Stomach smooth muscle (tissue), 2 donors: ENCODE results near the gene ANXA7.

ENCODE experiments used
- H3K27ac ChIP-seq: one replicate; pipeline ENCODE4 v1.7.0; 2013; ENCODE audit warnings: mild to moderate bottlenecking, low read length, inconsistent platforms
- H3K27me3 ChIP-seq, 2 donors: one replicate each; pipeline ENCODE4 v1.7.0; 2013; ENCODE audit warnings: low read length in 2 of 2; ENCODE audit not compliant: insufficient read depth in 2 of 2, control insufficient read depth in 1 of 2
- H3K36me3 ChIP-seq, 2 donors: one replicate each; pipeline ENCODE4 v1.7.0; 2013; ENCODE audit warnings: low read length in 2 of 2; ENCODE audit not compliant: control insufficient read depth in 2 of 2, insufficient read depth in 2 of 2
- H3K4me1 ChIP-seq: one replicate; pipeline ENCODE4 v1.7.0; 2013; ENCODE audit warnings: low read length; ENCODE audit not compliant: control insufficient read depth, insufficient read depth
- H3K4me3 ChIP-seq, 2 donors: one replicate each; pipeline ENCODE4 v1.7.0; 2013; ENCODE audit warnings: low read length in 2 of 2
- H3K9ac ChIP-seq, 2 donors: one replicate each; pipeline ENCODE4 v1.7.0; 2013; ENCODE audit warnings: low read length in 2 of 2, mild to moderate bottlenecking in 1 of 2
- H3K9me3 ChIP-seq, 2 donors: one replicate each; pipeline ENCODE4 v1.7.0; 2013; ENCODE audit warnings: low read length in 2 of 2; ENCODE audit not compliant: control insufficient read depth in 2 of 2
- donor health status: healthy.
- donor health status: Pancreatic carcinoma.

Gene ANXA7

DNA sequence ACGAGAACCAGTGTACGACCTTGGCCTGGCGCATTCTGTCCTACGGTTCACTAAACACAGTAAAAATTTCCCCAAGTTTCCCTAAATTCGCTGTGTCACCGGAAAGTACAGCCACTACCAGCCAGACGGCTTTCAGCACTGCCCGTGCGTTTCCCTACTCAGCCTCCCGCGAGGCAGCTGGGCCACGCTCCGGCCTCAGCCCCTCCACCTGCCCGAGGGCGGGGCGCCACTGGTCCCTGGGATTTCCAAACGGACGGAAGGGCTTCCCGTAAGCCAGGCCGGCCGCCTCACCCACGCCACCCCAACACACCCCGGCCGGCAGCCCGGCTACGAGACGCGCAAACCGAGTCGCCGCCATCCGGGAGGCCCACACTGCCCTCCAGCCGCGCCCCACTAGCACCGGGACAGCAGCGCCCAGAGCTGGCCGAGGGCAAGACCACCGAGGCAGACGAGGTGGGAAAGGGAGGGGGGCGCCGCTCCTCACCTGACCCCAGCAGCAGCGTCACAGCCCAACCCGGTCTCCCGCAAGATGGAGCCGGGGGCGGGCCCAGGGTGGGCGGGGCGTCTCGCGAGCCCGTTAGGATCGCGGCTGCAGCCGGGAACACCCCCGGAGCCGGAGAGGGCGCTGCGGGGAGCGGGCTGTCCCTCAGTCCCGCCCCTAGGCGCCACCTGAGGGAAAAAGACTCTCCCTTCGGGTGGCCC lies at the start of gene ANXA7:
Gene ANXA7, minus strand, starts transcription at position 531 of the 702 bp plus-strand sequence. CDS start 13,202 bp downstream, outside the sequence.
- Histone ChIP-seq H3K4me1 (peaks cover 15% of the 10 kb centered on the region), H3K9ac (peak within 1 kb of the TSS; percentile 70 to 91), H3K27ac (peak within 1 kb of the TSS; percentile 92), H3K36me3 (no peaks in the 10 kb centered on the region), H3K27me3 (no peaks in the 10 kb centered on the region), H3K4me3 (peak within 1 kb of the TSS; percentile 93), H3K9me3 (no peaks in the 10 kb centered on the region)

DNA sequence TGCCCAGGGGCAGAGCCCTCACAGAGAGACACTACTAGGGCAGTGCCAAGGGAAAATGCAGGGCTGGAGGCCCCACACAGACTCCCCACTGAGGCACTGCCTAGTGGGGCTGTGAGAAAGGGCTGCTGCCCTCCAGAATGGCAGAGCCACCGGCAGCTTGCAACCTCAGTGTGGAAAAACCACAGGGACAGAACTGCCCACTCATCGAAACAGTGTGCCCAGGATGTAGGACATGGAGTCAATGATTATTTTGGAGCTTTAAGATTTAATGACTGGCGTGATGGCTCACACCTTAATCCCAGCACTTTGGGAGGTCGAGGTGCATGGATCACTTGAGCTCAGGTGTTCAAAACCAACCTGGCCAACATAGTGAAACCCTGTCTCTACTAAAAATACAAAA lies 47.0 kb upstream of the ANXA7 start:
- Histone ChIP-seq H3K27ac (no peak overlapping the region), H3K36me3 (peaks cover 3 to 9% of the 10 kb centered on the region in 2 donors), H3K27me3 (no peaks in the 10 kb centered on the region), H3K4me1 (no peaks in the 10 kb centered on the region), H3K4me3 (no peak overlapping the region), H3K9ac (no peak overlapping the region), H3K9me3 (no peaks in the 10 kb centered on the region)

- no peak overlapping the region for H3K9ac ChIP-seq
- no peak overlapping the region for H3K4me3 ChIP-seq
Measured at GRCh38 chr10:73459683-73460314, 45.9 kb upstream of the ANXA7 start.

DNA sequence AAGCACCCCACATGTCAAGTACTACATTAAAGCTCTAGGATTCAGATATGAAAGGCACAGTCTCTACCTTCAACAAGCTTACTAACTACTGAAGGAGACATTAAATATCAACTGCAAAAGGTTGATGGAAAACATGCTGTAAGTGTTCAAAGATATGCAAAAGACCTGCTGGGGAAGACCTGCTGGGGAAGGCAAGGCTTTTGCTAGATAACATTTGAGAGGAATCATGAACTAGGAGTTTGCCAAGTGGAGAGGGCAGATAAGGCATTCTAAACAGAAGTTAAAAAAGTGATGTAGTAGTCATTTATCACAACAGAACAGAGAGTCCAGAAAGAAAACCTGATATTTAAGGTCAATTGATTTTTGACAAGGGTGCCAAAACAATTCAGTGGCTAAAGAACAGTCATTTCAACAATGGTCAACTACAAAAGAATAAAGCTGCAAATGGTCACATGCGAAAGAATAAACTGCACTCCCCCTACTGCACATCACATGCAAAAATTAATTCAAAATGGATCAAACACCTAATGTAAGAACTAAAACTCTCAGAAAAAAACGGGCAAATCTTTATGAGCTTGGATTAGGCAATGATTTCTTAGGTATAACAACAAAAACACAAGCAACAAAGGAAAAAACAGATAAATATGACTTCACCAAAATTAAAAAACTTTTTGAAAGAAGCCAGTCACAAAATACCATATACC lies 42.5 kb upstream of the ANXA7 start:
- Histone ChIP-seq H3K27ac (no peak overlapping the region), H3K36me3 (peaks cover 0 to 6% of the 10 kb centered on the region in 2 donors), H3K4me3 (no peak overlapping the region), H3K4me1 (no peaks in the 10 kb centered on the region), H3K27me3 (no peaks in the 10 kb centered on the region), H3K9me3 (no peaks in the 10 kb centered on the region), H3K9ac (no peak overlapping the region)

More at GRCh38 chr10:73459683-73460314, 45.9 kb upstream of the ANXA7 start:
- Histone ChIP-seq H3K27ac (no peak overlapping the region), H3K36me3 (peaks cover 3% of the 10 kb centered on the region in 2 donors), H3K27me3 (no peaks in the 10 kb centered on the region), H3K9me3 (no peaks in the 10 kb centered on the region), H3K4me1 (no peaks in the 10 kb centered on the region)

GRCh38 chr10:73449113-73449512 lies 35.3 kb upstream of the ANXA7 start:
- Histone ChIP-seq H3K9me3 (no peaks in the 10 kb centered on the region), H3K27ac (no peak overlapping the region), H3K27me3 (no peaks in the 10 kb centered on the region), H3K9ac (no peak overlapping the region), H3K4me1 (no peaks in the 10 kb centered on the region), H3K4me3 (no peak overlapping the region), H3K36me3 (peaks cover 8 to 15% of the 10 kb centered on the region in 2 donors)

DNA sequence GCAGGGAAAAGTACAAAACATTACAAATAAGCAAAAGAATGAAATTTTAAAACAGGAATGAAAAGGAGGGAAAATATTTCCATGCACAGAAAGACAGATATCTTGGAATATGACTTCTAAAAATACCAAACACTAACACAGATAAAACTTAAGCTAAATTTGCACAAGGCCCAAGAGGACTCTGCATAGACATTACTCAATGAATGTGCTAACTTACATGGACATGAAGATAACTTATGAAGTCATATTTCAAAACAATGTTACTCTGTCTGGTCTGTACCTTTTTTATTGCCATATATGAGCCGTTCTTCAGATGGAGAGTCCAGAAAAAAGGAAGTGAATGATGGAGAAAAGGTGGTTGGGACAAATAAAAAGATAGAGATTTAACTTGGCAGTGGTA lies 34.5 kb upstream of the ANXA7 start:
- Histone ChIP-seq H3K36me3 (peaks cover 8 to 18% of the 10 kb centered on the region in 2 donors), H3K4me1 (no peaks in the 10 kb centered on the region), H3K27me3 (no peaks in the 10 kb centered on the region), H3K4me3 (no peak overlapping the region), H3K9me3 (no peaks in the 10 kb centered on the region), H3K27ac (no peak overlapping the region), H3K9ac (no peak overlapping the region)

DNA sequence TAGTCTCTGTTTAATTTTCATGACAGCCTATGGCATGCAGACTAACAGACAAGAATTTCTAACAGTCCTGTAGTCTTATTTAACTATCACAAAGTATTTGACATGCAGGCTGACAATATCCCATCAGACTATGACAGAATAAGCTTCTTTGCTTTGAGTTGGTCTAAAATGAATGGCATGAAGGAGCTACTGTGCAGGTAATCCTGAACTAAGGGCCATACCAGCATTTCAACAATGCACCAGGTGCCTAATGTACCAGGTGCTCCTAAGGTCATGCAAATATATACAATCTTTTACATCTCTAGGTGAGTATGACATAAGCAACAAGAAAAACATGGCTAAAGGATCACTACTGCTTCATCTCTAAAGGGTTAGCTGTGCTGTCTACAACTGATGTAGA lies 33.1 kb upstream of the ANXA7 start:
- Histone ChIP-seq H3K36me3 (peaks cover 8 to 15% of the 10 kb centered on the region in 2 donors), H3K9me3 (no peaks in the 10 kb centered on the region), H3K9ac (no peak overlapping the region), H3K4me1 (no peaks in the 10 kb centered on the region), H3K27ac (no peak overlapping the region), H3K27me3 (no peaks in the 10 kb centered on the region), H3K4me3 (no peak overlapping the region)

DNA sequence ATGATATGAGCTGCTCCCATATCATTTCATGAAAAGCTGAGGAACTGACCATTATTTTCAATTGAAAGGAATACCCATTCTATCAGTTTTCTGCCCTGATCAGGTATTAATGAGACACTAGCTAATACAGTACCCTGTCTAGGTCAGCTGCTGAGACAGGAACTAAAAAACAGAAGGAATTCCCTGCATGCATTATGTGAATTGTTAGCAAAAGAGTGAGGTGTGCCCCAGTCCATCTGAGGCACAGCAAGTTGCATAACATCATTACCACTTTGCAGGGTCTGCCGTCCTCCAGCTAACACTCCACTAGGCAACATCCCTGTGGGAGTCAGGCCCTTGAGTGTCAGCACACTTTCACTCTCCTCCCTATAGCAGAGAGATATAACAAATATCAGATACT lies 30.6 kb upstream of the ANXA7 start:
- H3K9ac ChIP-seq, result no peak overlapping the region
- H3K36me3 ChIP-seq, result peaks cover 8 to 22% of the 10 kb centered on the region in 2 donors
- no peaks in the 10 kb centered on the region for H3K27me3 ChIP-seq
- H3K9me3 ChIP-seq, result no peaks in the 10 kb centered on the region
- no peaks in the 10 kb centered on the region for H3K4me1 ChIP-seq
- H3K27ac ChIP-seq, result no peak overlapping the region
- no peak overlapping the region for H3K4me3 ChIP-seq

GRCh38 chr10:73439605-73440312 lies 25.9 kb upstream of the ANXA7 start:
- Histone ChIP-seq H3K4me3 (no peak overlapping the region), H3K36me3 (peaks cover 18 to 28% of the 10 kb centered on the region in 2 donors), H3K9ac (no peak overlapping the region), H3K27ac (no peak overlapping the region), H3K4me1 (no peaks in the 10 kb centered on the region), H3K9me3 (no peaks in the 10 kb centered on the region), H3K27me3 (no peaks in the 10 kb centered on the region)

- Histone ChIP-seq H3K9ac (no peak overlapping the region), H3K27me3 (no peaks in the 10 kb centered on the region), H3K4me1 (no peaks in the 10 kb centered on the region), H3K27ac (no peak overlapping the region), H3K4me3 (no peak overlapping the region), H3K9me3 (no peaks in the 10 kb centered on the region), H3K36me3 (peaks cover 13 to 21% of the 10 kb centered on the region in 2 donors)
Measured at GRCh38 chr10:73439055-73439454, 25.2 kb upstream of the ANXA7 start.
